IMR-90 (cell line): Measurements from ENCODE around the gene ABHD12B. TPM values are rescaled to one million over a fixed set of nuclear protein-coding genes. Genes with fewer than 3 reads are reported as not detected.

Experiments
- ATAC-seq: fragments of 200-7000 bp; cut with Tn5 transposase; 2 replicates; pipeline ENCODE4 v1.9.1; 2020; ENCODE audit warnings: low read depth, mild to moderate bottlenecking, moderate library complexity
- BruUV-seq: library from RNA; stranded (reverse); fragments of 400-500 nt; replicated peaks from 2 replicates; lab custom pipeline; 2021; lab: Mats Ljungman, UMichigan
- CTCF ChIA-PET: fragments of 300-600 bp; formaldehyde crosslinking; extraction: SDS; loops from one replicate; lab custom pipeline; 2021; ENCODE audit warnings: antibody characterized with exemption; lab: Yijun Ruan, JAX
- POLR2A ChIA-PET: fragments of 300-600 bp; sonication (Branson Sonifier 250); formaldehyde crosslinking; loops from one replicate; lab custom pipeline; 2022; ENCODE audit warnings: antibody characterized with exemption; ENCODE audit not compliant: unreplicated experiment; lab: Charles Lee
- DNase-seq: peaks from one replicate; pipeline ENCODE4 v3.0.0; 2013
- H2AFZ ChIP-seq: replicated peaks from 2 replicates; pipeline ENCODE3; 2013; ENCODE audit warnings: low read length, mild to moderate bottlenecking; ENCODE audit not compliant: poor library complexity
- H2AK5ac ChIP-seq: 2 replicates; pipeline ENCODE4 v1.6.1; 2013; ENCODE audit warnings: low read depth, low read length, inconsistent platforms
- H2AK9ac ChIP-seq: replicated peaks from 2 replicates; pipeline ENCODE3; 2013; ENCODE audit warnings: mild to moderate bottlenecking, low read depth, low read length, moderate library complexity; ENCODE audit not compliant: poor library complexity
- H2BK120ac ChIP-seq: 2 replicates; pipeline ENCODE4 v1.6.1; 2013; ENCODE audit warnings: low read depth, low read length, inconsistent platforms
- H2BK15ac ChIP-seq: 3 replicates; pipeline ENCODE4 v1.6.1; 2013; ENCODE audit warnings: low read depth, low read length, inconsistent platforms
- H2BK20ac ChIP-seq: 2 replicates; pipeline ENCODE4 v1.6.1; 2013; ENCODE audit warnings: low read depth, mild to moderate bottlenecking, inconsistent platforms, low read length, moderate library complexity
- H2BK5ac ChIP-seq: 2 replicates; pipeline ENCODE4 v1.6.1; 2013; ENCODE audit warnings: mild to moderate bottlenecking, low read depth, low read length, inconsistent platforms; ENCODE audit not compliant: poor library complexity, severe bottlenecking
- H3K14ac ChIP-seq: replicated peaks from 2 replicates; pipeline ENCODE4 v1.6.1; 2013; ENCODE audit warnings: low read depth, low read length, inconsistent platforms
- H3K18ac ChIP-seq: 2 replicates; pipeline ENCODE4 v1.6.1; 2013; ENCODE audit warnings: low read depth, low read length, control low read depth
- H3K23ac ChIP-seq: 2 replicates; pipeline ENCODE4 v1.6.1; 2013; ENCODE audit warnings: low read depth, low read length, inconsistent platforms
- H3K27ac ChIP-seq: 2 replicates; pipeline ENCODE4 v1.5.1; 2013; ENCODE audit warnings: mild to moderate bottlenecking, control low read depth, low read length; ENCODE audit not compliant: insufficient read depth
- H3K27me3 ChIP-seq: 2 replicates; pipeline ENCODE4 v1.6.1; 2013; ENCODE audit warnings: low read length; ENCODE audit not compliant: control insufficient read depth, insufficient read depth
- H3K36me3 ChIP-seq: 2 replicates; pipeline ENCODE4 v1.6.1; 2013; ENCODE audit warnings: low read length, mixed read lengths; ENCODE audit not compliant: control insufficient read depth, insufficient read depth
- H3K4ac ChIP-seq: 2 replicates; pipeline ENCODE4 v1.6.1; 2013; ENCODE audit warnings: low read depth, low read length, inconsistent platforms
- H3K4me1 ChIP-seq: 2 replicates; pipeline ENCODE4 v1.6.1; 2013; ENCODE audit warnings: low read length, mixed read lengths; ENCODE audit not compliant: control insufficient read depth, insufficient read depth
- H3K4me2 ChIP-seq: 2 replicates; pipeline ENCODE4 v1.6.1; 2013; ENCODE audit warnings: low read depth, mild to moderate bottlenecking, control low read depth, low read length, moderate library complexity
- H3K4me3 ChIP-seq: 2 replicates; pipeline ENCODE4 v1.5.1; 2013; ENCODE audit warnings: low read depth, mild to moderate bottlenecking, control low read depth, low read length, moderate library complexity; ENCODE audit not compliant: insufficient read depth
- H3K56ac ChIP-seq: 2 replicates; pipeline ENCODE4 v1.6.1; 2013; ENCODE audit warnings: low read length, inconsistent platforms; ENCODE audit not compliant: insufficient read depth; ENCODE audit errors: extremely low read depth
- H3K79me1 ChIP-seq, 2 experiments: 2 replicates each; pipeline ENCODE4 v1.6.1; 2013; ENCODE audit warnings: low read length in 2 of 2, inconsistent platforms in 1 of 2, low read depth in 1 of 2
- H3K9ac ChIP-seq: 2 replicates; pipeline ENCODE4 v1.6.1; 2013; ENCODE audit warnings: low read depth, low read length, control low read depth
- H3K9me1 ChIP-seq: 2 replicates; pipeline ENCODE4 v1.6.1; 2013; ENCODE audit warnings: low read length, inconsistent platforms; ENCODE audit not compliant: insufficient read depth
- H3K9me3 ChIP-seq: 2 replicates; pipeline ENCODE4 v1.6.1; 2013; ENCODE audit warnings: low read length; ENCODE audit not compliant: control insufficient read depth, insufficient read depth
- H4K20me1 ChIP-seq: 2 replicates; pipeline ENCODE4 v1.6.1; 2013; ENCODE audit warnings: low read length, inconsistent platforms; ENCODE audit not compliant: insufficient read depth
- H4K5ac ChIP-seq: 2 replicates; pipeline ENCODE4 v1.6.1; 2013; ENCODE audit warnings: mild to moderate bottlenecking, low read depth, low read length, control low read depth
- H4K8ac ChIP-seq, 2 experiments: 2 replicates each; pipeline ENCODE4 v1.6.1; 2013; ENCODE audit warnings: low read depth in 2 of 2, low read length in 2 of 2, control low read depth in 1 of 2, inconsistent platforms in 1 of 2
- H4K91ac ChIP-seq: 2 replicates; pipeline ENCODE4 v1.6.1; 2013; ENCODE audit warnings: low read depth, low read length, inconsistent platforms; ENCODE audit not compliant: insufficient read depth
- CHD1 ChIP-seq: IDR thresholded peaks from 2 replicates; pipeline ENCODE4 v1.6.1; 2012; ENCODE audit warnings: low read depth, low read length, improper control_type of control experiment
- CTCF ChIP-seq: conservative IDR thresholded peaks from 2 replicates; pipeline ENCODE4 v1.5.1; 2012; ENCODE audit warnings: mild to moderate bottlenecking, low read depth, low read length, improper control_type of control experiment
- FOS ChIP-seq: fragments of 150-350 bp; IDR thresholded peaks from 2 replicates; pipeline ENCODE4 v1.6.1; 2016; ENCODE audit warnings: low read depth, low read length
- NFE2L2 ChIP-seq: fragments of 150-350 bp; IDR thresholded peaks from 2 replicates; pipeline ENCODE4 v1.6.1; 2016; ENCODE audit warnings: low read depth, mild to moderate bottlenecking, low read length
- RAD21 ChIP-seq: IDR thresholded peaks from 2 replicates; pipeline ENCODE4 v1.6.1; 2012; ENCODE audit warnings: low read length, improper control_type of control experiment
- RCOR1 ChIP-seq: IDR thresholded peaks from 2 replicates; pipeline ENCODE4 v1.6.1; 2012; ENCODE audit warnings: mild to moderate bottlenecking, low read length, improper control_type of control experiment; ENCODE audit not compliant: insufficient replicate concordance
- RFX5 ChIP-seq: IDR thresholded peaks from 2 replicates; pipeline ENCODE4 v1.8.0; 2012; ENCODE audit warnings: low read depth, mild to moderate bottlenecking, low read length, moderate library complexity
- WGBS, 2 experiments: methylation state at CpG; one replicate each; pipeline versions ENCODE4 v1.1.5 to v1.1.7; 2013; ENCODE audit warnings: missing lambda C conversion rate in 2 of 2; ENCODE audit not compliant: insufficient read length in 1 of 2; ENCODE audit errors: extremely low coverage in 2 of 2; 5-methylcytosine and 5-hydroxymethylcytosine counted together
- dilution Hi-C: fragments of 300-500 bp; cut with HindIII; formaldehyde crosslinking; loops from one replicate; pipeline ENCODE4 v1.14.3; 2018; ENCODE audit warnings: low sequenced_read_pairs; ENCODE audit not compliant: unreplicated experiment
- in situ Hi-C: fragments of 300-500 bp; cut with MboI; formaldehyde crosslinking; loops from 3 replicates; pipeline ENCODE4 v1.14.3; 2019; ENCODE audit warnings: low sequenced_read_pairs, inconsistent platforms, mixed read lengths
- intact Hi-C: fragments of 100-400 bp; cut with micrococcal nuclease; formaldehyde crosslinking; loops from 2 replicates; pipeline ENCODE4 v1.10.0; 2022
- polyA plus RNA-seq, 3 experiments: library from polyadenylated mRNA; depleted of rRNA; stranded (reverse); fragments of >200 nt; gene quantifications; 2 replicates each; pipeline ENCODE4 v1.2.3, GENCODE V29; 2012; ENCODE audit warnings: low replicate concordance in 1 of 3
- total RNA-seq: library from RNA; depleted of rRNA; stranded (reverse); fragments of >200 nt; gene quantifications from 2 replicates; pipeline ENCODE4 v1.2.3, GENCODE V29; 2012

ABHD12B gene
- total and polyA plus RNA-seq, 2 of the 4 experiments (the other 2 are of a cell fraction), result 0.18 TPM; not detected in 1

DNA sequence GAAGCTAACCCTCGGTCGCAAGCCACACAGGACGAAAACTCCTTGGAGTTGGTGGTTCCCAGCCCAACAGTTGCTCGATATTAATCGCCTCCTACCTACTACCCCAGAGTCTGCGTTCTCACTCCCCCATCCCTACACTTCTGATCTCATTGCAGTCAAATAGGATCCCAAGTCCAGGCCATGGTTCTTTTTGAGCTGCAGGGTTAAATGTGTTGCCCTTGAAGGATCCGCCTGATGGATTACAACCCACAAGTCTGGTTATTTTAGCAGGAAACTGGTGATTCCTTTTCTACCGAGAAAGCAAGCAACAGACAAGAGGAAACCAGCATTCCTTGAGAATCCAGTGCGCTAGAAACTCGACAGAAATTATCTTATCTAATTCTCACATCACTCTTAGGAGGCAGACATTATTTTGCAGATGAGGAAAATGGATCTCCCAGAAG lies 40.1 kb upstream of the ABHD12B start:
- Histone ChIP-seq H4K91ac (peak overlapping the region; percentile 65; the same call in 1 of the 2 replicates), H3K9me3 (no peaks in the 10 kb centered on the region), H3K4ac (peak overlapping the region; percentile 41), H3K9me1 (peaks cover 16% of the 10 kb centered on the region), H2BK120ac (peak overlapping the region; percentile 52), H3K79me1 (peaks cover 15 to 35% of the 10 kb centered on the region in 2 experiments), H3K4me3 (peak overlapping the region; percentile 73), H2AFZ (peak overlapping the region; percentile 97), H3K27me3 (no peaks in the 10 kb centered on the region), H2AK9ac (peak overlapping the region; percentile 89), H4K5ac (peak overlapping the region; percentile 14; the same call in 1 of the 2 replicates), H4K8ac (peak overlapping the region; percentile 74 to 82; a peak in 2 of 4 replicates), H3K27ac (no peak overlapping the region; the same call in 1 of the 2 replicates), H2BK5ac (no peak overlapping the region), H3K4me2 (peak overlapping the region; percentile 94), H3K14ac (peak overlapping the region; percentile 33), H3K9ac (peak overlapping the region; percentile 54), H3K18ac (no peak overlapping the region; the same call in 1 of the 2 replicates), H3K56ac (0 out of 2 replicates have a peak overlapping the region, but pooled peaks have one; percentile 38), H3K23ac (peak overlapping the region; percentile 96), H4K20me1 (peaks cover 29% of the 10 kb centered on the region), H2BK15ac (peak overlapping the region; percentile 85; the same call in 1 of the 3 replicates), H2BK20ac (no peak overlapping the region), H2AK5ac (peak overlapping the region; percentile 15; the same call in 1 of the 2 replicates), H3K36me3 (no peaks in the 10 kb centered on the region; the same call in 1 of the 2 replicates), H3K4me1 (peaks cover 18% of the 10 kb centered on the region)
- DNase-seq, result no peak
- ChIA-PET CTCF (interaction anchor here (0.5 to 1.5 kb wide), 2 partner anchors 29 to 186 kb away, joined by 3 to 4 read pairs; no protein-coding TSS in a partner anchor), POLR2A (no interaction called here)
- dilution Hi-C loops, result no loop called here
- intact Hi-C loops, result loop anchor here (2.0 kb wide), 2 partner anchors 29 to 37 kb away; no protein-coding TSS in a partner anchor
- ATAC-seq, result no peak
- WGBS, 2 experiments, result 14% methylated on average over 5 of the region's 10 CpGs; no CpG with 5 or more reads in 1 of the 2 experiments
- in situ Hi-C loops, result no loop called here
- no TSS peak for BruUV-seq
- TF ChIP-seq RCOR1, result no peak
- TF ChIP-seq CTCF, result no peak
- no peak for TF ChIP-seq CHD1
- no peak for TF ChIP-seq FOS
- no peak for TF ChIP-seq NFE2L2
- TF ChIP-seq RFX5, result no peak
- no peak for TF ChIP-seq RAD21
